Transverse colon (tissue), 3 donors: ENCODE data around the gene BRS3.

Source experiments
- CTCF ChIP-seq, 5 experiments: fragments of 200-600 bp in 3 of 5; fragments of 450-650 bp in 2 of 5; sonication (generic) in 3 of 5; IDR thresholded peaks; 1 replicate in 2 of 5; 2 replicates in 3 of 5; pipeline ENCODE4 v1.5.1; 2016 to 2017; ENCODE audit warnings: antibody characterized with exemption in 5 of 5, inconsistent platforms in 3 of 5, mild to moderate bottlenecking in 2 of 5, moderate library complexity in 1 of 5
- POLR2A ChIP-seq: fragments of 450-650 bp; IDR thresholded peaks from one replicate; pipeline ENCODE4 v1.6.1; 2016; ENCODE audit warnings: antibody characterized with exemption, mild to moderate bottlenecking, moderate library complexity

- TF ChIP-seq POLR2A (no peak), CTCF (IDR thresholded peaks at IDR 0.05) (no peak)
Measured at GRCh38 chrX:136438192-136438591, 49.6 kb upstream of the BRS3 start.
